HG02852 (cell line): Measurements from ENCODE around the gene CREB3L1.
A peak's percentile ranks its signal among the peaks of the same experiment; 100 is the strongest.

Experiments used
- ATAC-seq: cut with Tn5 transposase; IDR thresholded peaks from one replicate; pipeline ENCODE4 v1.9.1; 2021; ENCODE audit warnings: mild to moderate bottlenecking, moderate library complexity; ENCODE audit not compliant: unreplicated experiment

CREB3L1 gene

DNA sequence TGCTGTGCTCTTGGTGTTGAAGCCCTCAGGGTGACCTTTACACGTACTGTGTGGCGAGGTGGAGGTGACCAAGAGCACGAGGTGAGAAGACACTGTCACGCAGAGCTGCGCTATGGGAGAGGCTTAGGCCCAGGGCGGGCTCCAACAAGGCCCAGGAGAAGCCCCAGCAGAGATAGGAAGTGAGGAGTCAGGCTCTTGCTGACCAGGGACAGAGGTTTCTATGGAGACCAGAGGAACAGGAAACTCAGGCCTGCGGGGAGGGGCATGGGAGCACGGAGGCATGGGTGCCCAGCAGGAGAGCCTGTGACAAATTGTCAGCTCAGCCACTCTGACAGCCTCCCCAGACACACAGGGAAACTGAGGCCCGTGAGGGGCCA lies 85.6 kb downstream of the CREB3L1 start:
- ATAC-seq, result no peak

DNA sequence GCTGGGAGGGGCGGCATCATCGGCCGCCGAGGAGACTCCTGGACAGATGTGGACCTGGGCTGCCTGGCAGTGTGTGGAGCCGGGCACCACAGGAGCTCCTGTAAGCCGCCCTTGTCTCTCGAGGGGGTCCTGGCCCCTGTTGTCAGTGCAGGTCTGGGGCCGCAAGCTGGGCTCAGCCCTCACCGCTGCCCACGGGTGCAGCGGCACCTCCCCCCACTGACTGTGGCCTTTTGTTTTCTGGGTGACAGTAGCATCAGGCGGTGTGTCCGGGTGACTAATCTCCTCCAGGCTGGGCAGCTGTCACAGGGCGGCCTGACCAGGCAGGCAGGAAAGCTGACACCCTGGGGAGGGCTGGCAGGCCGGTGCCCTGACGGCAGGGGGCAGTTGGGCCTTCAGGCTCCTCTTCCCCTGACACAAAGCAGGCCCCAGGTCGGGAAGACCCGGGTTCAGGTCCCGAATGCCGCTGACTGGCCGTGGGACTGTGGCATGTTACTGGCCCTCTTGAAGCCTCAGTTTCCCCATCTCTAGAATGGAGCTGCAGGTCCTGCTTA lies 86.1 kb downstream of the CREB3L1 start:
- no peak for ATAC-seq

DNA sequence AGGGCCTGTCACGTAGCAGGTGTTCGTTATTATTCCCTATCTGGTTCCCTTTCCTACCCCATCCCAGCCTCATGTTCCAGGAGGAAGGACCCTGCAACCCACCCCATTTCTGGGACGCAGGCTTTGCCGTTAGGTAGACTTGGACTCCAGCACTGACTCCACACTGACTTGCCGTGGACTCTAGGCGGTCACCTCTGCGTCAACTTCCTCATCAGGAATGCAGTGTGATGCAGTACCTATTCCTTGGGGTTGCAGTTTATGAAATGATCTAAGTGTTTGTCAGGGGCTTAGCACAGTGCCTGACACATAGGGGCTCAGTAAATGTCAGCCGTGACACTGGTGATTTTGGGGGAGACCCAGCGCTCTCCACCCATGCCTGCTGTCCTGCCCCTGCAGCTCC lies 86.6 kb downstream of the CREB3L1 start:
- ATAC-seq, result no peak

DNA sequence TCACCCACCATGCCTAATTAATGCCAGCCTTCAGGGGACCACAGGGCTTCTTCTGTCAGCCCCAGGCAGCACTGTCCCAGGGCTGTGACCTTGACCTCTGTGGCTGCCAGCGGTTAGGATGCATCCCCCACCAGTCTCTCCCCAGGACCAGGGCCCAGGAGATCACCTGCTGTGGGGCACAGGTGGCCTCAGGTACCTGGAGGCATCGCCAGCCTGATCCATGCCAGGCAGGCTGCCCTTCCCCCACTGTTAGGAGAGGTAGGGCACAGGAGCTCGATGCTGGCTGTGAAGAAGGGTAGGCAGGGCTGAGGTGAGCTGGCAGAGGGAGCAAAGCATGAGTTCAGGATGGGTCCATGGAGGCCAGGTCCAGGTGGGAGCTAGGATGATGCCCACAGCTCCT lies 87.3 kb downstream of the CREB3L1 start:
- ATAC-seq, result no peak

DNA sequence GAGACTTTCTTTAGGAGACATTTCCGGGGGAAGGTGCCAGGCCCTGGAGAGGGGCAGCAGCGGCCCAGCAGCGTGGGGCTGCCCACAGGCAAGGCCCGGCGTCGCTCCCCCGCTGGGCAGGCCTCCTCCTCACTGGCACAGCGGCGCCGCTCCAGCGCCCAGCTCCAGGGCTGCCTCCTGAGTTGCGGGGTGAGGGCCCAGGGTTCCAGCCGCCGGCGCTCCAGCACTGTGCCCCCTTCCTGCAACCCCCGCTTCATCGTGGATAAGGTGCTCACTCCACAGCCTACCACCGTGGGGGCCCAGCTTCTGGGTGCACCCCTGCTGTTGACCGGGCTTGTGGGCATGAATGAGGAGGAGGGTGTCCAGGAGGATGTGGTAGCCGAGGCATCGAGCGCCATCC lies 88.8 kb downstream of the CREB3L1 start:
- ATAC-seq, result no peak

DNA sequence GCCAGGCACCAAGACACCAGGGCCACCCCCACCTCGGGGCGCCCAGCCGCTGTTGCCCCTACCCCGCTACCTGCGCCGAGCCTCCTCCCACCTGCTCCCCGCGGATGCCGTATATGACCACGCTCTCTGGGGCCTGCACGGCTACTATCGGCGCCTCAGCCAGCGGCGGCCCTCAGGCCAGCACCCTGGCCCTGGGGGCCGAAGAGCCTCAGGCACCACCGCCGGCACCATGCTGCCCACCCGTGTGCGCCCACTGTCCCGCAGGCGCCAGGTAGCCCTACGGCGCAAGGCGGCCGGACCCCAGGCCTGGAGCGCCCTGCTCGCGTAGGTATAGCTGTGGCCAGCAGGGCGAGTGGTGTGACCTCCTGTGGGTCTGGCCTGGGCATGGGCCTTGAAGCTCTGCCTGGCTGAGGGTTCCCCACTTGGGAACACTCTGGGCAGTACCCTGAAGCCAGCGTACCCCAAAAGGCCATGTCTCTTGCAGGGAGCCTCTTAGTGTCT lies 89.2 kb downstream of the CREB3L1 start:
- no peak for ATAC-seq

DNA sequence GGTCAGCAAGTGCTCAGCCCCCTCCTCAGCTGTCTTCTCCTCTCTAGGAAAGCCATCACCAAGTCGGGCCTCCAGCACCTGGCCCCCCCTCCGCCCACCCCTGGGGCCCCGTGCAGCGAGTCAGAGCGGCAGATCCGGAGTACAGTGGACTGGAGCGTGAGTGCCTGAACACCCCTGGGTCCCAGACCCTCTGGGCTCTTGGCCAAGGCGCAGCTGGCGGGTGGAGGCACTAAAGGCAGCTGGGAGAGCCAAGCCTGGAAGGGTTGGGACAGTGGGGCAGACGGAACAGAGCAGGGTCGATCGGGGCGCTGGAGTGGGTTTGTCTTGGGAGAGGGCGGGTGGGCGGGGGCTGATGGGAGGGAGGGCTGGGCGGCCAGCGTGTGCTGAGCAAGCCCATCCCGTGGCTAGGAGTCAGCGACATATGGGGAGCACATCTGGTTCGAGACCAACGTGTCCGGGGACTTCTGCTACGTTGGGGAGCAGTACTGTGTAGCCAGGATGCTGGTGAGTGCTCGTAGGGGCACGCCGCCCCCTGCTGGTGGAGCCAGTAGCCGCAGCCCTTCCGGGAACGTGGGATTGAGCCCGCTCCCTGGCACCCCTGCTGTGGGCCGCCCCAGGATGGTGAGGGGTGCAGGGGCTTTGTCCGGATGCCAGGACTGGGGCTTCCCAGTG lies 89.9 kb downstream of the CREB3L1 start:
- ATAC-seq, result peak; percentile 71

DNA sequence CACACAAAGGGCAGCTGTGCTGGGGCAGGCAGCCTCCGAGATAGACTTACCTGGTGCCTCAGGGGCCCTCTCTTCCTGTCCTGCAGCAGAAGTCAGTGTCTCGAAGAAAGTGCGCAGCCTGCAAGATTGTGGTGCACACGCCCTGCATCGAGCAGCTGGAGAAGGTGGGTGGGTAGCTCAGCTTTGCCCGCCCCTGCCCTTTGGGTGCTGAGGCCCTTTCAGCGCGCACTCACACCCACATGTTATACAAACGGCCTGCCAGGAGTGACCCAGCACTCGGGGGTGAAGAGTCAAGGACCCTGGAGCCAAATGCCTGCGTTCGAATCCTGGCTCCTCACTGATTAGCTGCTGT lies 90.4 kb downstream of the CREB3L1 start:
- ATAC-seq, result no peak

DNA sequence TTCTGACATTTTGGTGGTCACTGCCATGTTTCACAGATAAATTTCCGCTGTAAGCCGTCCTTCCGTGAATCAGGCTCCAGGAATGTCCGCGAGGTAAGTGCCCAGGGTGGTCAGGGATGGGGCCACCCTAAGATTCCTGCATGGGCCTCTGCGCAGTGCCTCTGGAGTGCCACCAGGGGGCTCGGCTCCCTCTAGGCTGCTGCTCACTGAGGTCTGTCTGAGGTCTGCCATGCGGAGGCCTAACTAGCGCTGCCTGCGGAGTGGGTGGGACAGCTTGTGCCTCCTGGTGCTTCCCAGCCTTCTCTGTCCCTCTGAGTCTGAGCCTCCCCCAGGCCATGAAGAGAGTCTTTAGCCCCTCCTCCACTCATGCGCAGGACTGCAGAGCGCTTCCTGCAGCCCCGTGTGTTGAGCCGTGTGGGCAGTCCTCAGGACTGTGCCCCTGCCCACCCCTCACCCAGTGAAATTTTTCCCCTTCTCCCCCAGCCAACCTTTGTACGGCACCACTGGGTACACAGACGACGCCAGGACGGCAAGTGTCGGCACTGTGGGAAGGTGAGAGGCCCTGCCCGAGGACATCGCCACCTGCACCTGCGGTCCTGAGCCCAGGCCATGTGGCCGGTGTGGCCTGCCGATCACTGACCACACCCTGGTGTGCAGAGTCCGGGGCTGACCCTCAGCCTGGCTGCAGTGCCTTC lies 92.1 kb downstream of the CREB3L1 start:
- ATAC-seq, result peak; percentile 62

DNA sequence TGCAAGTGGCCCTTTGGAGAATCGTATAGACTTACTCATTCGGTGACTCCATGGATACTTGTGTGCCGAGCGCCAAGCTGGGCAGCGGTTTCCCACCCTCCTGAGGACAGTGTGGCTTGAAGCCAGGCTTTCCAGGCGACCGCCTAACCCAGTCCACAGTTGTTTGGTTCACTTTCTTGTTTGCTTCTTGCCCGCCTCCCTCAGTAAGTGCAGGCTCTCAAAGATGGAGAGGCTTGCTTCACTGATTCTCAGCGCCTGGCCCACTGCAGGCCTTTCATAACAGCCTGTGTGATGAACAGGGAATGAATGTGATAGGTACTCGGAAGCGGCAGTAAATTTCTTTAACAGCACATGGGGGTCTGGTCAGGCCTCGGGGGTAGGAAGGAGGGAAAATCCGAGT lies 92.8 kb downstream of the CREB3L1 start:
- ATAC-seq, result no peak
